ENCODE data around the gene AUTS2.

AUTS2 gene

DNA sequence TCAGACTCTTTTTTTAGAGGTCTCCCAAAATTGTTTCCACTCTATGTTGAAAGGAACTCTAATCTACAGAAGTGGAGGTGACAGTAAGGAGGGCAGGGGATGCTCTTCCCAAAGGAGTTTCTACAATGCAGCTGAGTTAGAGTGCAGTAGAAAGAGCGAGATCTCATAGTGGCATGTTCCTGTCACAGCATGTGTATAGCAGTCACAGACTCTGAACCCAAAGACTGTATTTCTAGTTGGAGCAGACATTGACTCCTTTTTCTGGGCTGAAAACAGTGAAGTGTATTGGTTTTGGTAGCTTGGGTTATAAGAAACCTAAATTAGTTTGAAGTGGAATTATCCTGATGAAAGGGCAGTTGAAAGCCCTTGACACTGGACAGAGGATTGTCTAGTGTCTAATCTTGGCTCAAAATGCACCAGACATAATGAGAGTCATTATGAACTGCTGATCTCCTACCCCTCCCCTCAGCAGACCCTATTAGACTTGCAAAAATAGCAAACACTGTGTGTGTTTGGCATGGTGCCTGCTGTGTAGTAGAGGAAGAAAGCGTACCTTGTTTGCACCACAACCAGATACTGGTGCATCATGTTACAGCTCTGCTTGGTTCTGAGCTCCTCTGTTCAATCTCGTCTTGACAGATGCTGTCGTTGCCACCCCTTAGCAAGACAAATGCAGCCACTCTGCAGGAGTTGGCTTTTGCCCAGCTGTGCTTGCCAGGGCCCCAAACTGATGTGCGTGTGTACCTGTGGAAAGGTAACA lies 336.0 kb downstream of the AUTS2 start:
- H3K36me3 ChIP-seq, result no peaks in the 10 kb centered on the region
- DNase-seq, result no peak
- intact Hi-C loops (cut with DNase I; ENCODE audit: low total_unique reads), result no loop called here
- no peaks in the 10 kb centered on the region for H3K9me3 ChIP-seq
- H3K4me1 ChIP-seq, result no peaks in the 10 kb centered on the region
- H3K27ac ChIP-seq, result no peak overlapping the region
- H3K4me3 ChIP-seq, result no peak overlapping the region
- TF ChIP-seq, protein P1, sequence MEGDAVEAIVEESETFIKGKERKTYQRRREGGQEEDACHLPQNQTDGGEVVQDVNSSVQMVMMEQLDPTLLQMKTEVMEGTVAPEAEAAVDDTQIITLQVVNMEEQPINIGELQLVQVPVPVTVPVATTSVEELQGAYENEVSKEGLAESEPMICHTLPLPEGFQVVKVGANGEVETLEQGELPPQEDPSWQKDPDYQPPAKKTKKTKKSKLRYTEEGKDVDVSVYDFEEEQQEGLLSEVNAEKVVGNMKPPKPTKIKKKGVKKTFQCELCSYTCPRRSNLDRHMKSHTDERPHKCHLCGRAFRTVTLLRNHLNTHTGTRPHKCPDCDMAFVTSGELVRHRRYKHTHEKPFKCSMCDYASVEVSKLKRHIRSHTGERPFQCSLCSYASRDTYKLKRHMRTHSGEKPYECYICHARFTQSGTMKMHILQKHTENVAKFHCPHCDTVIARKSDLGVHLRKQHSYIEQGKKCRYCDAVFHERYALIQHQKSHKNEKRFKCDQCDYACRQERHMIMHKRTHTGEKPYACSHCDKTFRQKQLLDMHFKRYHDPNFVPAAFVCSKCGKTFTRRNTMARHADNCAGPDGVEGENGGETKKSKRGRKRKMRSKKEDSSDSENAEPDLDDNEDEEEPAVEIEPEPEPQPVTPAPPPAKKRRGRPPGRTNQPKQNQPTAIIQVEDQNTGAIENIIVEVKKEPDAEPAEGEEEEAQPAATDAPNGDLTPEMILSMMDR (IDR thresholded peaks at IDR 0.05), result no peak
- H3K27me3 ChIP-seq, result no peaks in the 10 kb centered on the region

- no peaks in the 10 kb centered on the region for H3K27me3 ChIP-seq
- no peaks in the 10 kb centered on the region for H3K9me3 ChIP-seq
- H3K4me3 ChIP-seq, result no peak overlapping the region
- no peaks in the 10 kb centered on the region for H3K36me3 ChIP-seq
- intact Hi-C loops (cut with DNase I; ENCODE audit: low total_unique reads), result no loop called here
- TF ChIP-seq, protein P1 (IDR thresholded peaks at IDR 0.05), result no peak
- H3K27ac ChIP-seq, result no peak overlapping the region
- DNase-seq, result no peak
- no peaks in the 10 kb centered on the region for H3K4me1 ChIP-seq
These were observed 336.8 kb downstream of the AUTS2 start for GRCh38 chr7:69935107-69935506.

GRCh38 chr7:69937097-69937496 lies 338.8 kb downstream of the AUTS2 start:
- Histone ChIP-seq H3K4me3 (no peak overlapping the region), H3K27ac (no peak overlapping the region), H3K36me3 (no peaks in the 10 kb centered on the region), H3K27me3 (no peaks in the 10 kb centered on the region), H3K9me3 (no peaks in the 10 kb centered on the region), H3K4me1 (no peaks in the 10 kb centered on the region)
- intact Hi-C loops (cut with DNase I; ENCODE audit: low total_unique reads), result no loop called here
- TF ChIP-seq, protein P1 (IDR thresholded peaks at IDR 0.05), result no peak
- DNase-seq, result no peak

- no peaks in the 10 kb centered on the region for H3K36me3 ChIP-seq
- TF ChIP-seq, protein P1 (IDR thresholded peaks at IDR 0.05), result no peak
- no peak overlapping the region for H3K27ac ChIP-seq
- DNase-seq, result no peak
- H3K4me3 ChIP-seq, result no peak overlapping the region
- H3K9me3 ChIP-seq, result no peaks in the 10 kb centered on the region
- no peaks in the 10 kb centered on the region for H3K4me1 ChIP-seq
- intact Hi-C loops (cut with DNase I; ENCODE audit: low total_unique reads), result no loop called here
- no peaks in the 10 kb centered on the region for H3K27me3 ChIP-seq
These were observed 341.0 kb downstream of the AUTS2 start for GRCh38 chr7:69939317-69939716.

GRCh38 chr7:69941077-69941651 lies 342.9 kb downstream of the AUTS2 start:
- intact Hi-C loops (cut with DNase I; ENCODE audit: low total_unique reads), result no loop called here
- no peak overlapping the region for H3K4me3 ChIP-seq
- no peaks in the 10 kb centered on the region for H3K36me3 ChIP-seq
- H3K27me3 ChIP-seq, result no peaks in the 10 kb centered on the region
- TF ChIP-seq, protein P1 (IDR thresholded peaks at IDR 0.05), result no peak
- H3K9me3 ChIP-seq, result no peaks in the 10 kb centered on the region
- no peak for DNase-seq
- H3K4me1 ChIP-seq, result no peaks in the 10 kb centered on the region
- H3K27ac ChIP-seq, result no peak overlapping the region
